ENCODE data around the gene HIBCH.

DNA sequence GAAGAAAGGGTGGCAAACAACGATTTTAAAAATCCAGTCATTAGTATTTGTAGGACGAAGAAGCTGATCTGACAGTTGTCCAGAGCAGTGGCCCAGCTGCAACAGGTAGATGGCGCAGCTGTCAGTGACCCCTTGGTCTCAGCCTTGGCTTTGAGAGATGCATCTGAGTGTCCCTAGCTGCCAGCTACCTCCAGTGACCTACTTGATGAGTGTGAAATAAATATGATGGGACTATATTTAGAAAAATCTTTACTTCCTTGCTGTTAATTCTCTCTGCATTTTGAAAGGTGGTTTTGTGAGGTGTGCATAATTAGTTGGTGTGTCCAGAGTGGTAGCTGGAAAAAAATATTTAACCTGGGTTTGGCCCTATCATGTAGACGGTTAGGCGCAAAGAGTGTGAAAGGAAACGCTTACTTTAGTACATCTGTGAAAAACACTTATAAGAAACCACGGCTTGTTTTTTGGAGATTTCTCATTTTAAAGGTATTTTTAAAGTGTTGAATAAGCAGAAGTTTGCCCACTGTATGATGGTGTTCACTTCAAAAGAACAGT lies 24.7 kb upstream of the HIBCH start:
- TF ChIP-seq, protein P1, sequence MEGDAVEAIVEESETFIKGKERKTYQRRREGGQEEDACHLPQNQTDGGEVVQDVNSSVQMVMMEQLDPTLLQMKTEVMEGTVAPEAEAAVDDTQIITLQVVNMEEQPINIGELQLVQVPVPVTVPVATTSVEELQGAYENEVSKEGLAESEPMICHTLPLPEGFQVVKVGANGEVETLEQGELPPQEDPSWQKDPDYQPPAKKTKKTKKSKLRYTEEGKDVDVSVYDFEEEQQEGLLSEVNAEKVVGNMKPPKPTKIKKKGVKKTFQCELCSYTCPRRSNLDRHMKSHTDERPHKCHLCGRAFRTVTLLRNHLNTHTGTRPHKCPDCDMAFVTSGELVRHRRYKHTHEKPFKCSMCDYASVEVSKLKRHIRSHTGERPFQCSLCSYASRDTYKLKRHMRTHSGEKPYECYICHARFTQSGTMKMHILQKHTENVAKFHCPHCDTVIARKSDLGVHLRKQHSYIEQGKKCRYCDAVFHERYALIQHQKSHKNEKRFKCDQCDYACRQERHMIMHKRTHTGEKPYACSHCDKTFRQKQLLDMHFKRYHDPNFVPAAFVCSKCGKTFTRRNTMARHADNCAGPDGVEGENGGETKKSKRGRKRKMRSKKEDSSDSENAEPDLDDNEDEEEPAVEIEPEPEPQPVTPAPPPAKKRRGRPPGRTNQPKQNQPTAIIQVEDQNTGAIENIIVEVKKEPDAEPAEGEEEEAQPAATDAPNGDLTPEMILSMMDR (IDR thresholded peaks at IDR 0.05): peak; percentile 35
- TF ChIP-seq EZH2 (IDR thresholded peaks at IDR 0.05): no peak
